AG20443 (cell line): ENCODE data around the gene SLC25A1.
"Not testable (repeated sequence)": the region's sequence is repeated elsewhere in the genome, so short reads cannot be mapped to it uniquely, and the experiment has no call there.

Source experiments
- DNase-seq: peaks from one replicate; pipeline ENCODE4 v3.0.0; 2012; ENCODE audit warnings: low spot score, mixed read lengths

The SLC25A1 gene

DNA sequence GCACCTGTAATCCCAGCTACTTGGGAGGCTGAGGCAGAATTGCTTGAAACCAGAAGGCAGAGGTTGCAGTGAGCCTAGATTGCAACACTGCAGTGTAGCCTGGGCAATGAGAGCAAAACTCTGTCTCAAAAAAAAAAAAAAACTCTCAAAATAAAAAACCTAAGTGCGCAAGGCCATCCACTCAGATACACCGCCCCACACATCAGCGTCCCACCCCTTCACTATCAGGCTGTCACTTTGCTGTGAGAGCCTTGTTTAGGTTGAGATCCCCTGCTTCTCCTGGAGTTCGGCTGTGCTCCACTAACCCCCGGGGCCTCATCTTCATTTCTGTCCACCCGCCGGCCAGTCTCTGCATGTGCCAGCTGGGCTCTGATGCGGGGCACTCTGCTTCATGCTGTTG is 12.1 kb downstream of the SLC25A1 start:
- no peak for DNase-seq

DNA sequence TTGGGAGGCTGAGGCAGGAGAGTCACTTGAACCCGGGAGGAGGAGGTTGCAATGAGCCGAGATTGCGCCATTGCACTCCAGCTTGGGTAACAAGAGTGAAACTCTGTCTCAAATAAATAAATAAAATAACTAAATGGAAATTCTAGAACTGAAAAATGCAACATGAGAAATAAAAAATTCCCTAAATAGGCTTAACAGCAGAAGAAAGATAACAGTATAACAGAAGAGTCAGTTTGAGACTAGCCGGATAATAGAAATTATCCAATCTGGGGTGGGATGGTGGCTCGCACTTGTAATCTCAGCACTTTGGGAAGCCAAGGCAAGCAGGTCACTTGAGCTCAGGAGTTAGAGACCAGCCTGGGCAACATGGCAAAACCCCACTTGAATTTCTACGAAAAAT is 14.1 kb downstream of the SLC25A1 start:
- no peak for DNase-seq

DNA sequence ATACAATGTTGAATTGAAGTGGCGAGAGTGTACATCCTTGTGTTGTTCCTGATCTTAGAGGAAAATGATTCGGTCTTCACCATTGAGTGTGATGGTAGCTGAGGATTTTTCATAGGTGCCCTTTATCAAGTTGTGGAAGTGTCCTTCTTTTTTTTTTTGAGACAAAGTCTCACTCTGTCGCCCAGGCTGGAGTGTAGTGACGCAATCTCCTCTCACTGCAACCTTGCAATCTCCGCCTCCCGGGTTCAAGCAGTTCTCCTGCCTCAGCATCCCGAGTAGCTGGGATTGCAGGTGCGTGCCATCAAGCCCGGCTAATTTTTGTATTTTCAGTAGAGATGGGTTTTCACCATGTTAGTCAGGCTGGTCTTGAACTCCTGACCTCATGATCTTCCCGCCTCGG is 19.9 kb downstream of the SLC25A1 start:
- not testable (repeated sequence) for DNase-seq

DNA sequence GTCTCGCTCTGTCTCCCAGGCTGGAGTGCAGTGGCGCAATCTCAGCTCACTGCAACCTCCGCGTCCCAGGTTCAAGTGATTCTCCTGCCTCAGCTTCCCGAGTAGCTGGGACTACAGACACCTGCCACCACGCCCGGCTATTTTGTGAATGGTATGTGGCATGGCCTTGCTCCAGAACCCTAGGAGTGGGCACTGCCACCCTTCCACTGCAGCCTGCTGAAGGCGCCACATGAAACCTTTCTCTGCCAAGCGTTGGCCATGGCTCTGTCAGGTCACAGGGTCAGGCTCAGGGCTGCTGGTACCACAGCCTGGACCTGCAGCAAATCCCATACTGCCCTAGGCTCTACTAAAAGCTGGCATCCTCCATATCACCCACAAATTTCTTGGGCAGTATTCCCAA is 22.4 kb downstream of the SLC25A1 start:
- DNase-seq, result not testable (repeated sequence)

DNA sequence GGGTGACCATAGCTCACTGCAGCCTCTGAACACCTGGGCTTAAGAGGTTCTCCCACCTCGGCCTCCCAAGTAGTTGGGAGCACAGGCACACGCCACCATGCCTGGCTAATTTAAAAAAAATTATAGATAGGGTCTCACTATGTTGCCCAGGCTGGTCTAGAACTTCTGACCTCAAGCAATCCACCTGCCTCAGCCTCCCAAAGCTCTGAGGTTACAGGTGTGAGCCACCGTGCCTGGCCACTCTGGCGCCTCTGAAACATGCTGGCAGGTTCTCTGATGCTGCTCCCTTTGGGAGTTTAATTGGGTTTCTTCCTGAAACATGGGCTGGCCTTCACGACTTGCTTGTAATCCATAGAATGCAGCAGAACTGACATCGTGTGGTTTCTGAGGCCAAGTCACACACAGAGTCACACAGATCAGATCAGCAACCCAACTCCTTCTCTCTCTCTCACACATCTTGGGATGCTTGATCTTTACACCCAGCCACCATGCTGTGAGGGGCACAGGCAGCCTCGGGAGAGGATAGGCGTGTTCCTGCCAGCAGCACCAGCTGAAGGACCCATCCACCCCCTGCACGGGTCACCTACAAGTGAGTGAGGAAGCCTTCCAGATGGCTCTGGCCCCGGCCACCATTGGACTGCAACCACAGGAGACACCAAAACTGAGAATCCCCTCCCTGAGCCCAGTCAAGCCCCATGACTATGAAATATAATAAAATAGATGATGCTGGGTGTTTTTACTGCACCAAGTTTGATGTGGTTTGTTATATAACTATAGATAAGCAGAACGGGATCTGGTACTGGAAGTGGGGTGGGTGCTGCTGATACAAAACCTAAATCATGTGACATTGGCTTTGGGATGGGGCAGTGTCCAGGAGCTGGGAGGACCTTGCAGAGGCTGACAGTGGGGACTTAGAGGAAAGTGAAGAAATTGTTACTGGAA is 25.3 kb downstream of the SLC25A1 start:
- DNase-seq, result no peak

DNA sequence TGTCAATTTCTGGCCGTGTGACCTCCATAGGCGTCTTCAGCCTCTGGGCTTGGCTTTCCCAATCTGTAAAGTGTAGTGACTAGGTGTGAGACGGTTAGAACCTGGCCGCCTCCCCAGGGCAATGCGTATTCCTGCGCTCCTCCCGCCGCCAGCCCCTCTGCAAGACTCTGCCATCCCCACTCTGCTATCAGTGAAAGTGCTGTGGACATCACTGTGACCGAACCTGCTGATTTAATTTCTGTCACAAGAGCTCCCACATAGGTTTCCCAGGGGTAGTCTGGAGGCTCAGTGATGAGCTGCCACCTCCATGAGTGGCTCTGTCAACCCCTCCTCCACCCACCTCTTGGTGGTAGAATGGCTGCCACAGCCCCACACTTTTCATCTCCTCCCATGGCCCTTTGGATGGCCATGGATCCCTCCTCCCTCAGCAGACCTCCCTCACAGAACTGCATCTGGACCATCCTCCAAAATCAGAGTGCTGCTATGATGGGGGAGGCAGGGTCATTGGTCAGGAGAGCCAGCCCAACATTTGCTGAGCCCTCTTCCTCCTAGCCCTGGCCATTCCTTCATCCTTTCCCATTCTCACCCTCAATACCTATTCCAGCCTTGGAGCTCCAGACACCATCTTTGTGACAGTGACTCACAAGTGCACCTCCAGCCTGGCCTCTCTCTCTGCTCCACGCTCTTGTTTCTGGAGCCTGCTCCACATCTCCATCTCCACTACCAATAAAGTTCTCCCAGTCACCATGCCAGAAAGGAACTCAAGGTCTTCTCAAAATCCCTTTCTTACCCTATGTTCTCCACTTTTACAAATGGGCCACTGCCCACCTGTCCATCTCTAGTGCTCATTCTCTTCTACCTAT is 27.0 kb downstream of the SLC25A1 start:
- no peak for DNase-seq

DNA sequence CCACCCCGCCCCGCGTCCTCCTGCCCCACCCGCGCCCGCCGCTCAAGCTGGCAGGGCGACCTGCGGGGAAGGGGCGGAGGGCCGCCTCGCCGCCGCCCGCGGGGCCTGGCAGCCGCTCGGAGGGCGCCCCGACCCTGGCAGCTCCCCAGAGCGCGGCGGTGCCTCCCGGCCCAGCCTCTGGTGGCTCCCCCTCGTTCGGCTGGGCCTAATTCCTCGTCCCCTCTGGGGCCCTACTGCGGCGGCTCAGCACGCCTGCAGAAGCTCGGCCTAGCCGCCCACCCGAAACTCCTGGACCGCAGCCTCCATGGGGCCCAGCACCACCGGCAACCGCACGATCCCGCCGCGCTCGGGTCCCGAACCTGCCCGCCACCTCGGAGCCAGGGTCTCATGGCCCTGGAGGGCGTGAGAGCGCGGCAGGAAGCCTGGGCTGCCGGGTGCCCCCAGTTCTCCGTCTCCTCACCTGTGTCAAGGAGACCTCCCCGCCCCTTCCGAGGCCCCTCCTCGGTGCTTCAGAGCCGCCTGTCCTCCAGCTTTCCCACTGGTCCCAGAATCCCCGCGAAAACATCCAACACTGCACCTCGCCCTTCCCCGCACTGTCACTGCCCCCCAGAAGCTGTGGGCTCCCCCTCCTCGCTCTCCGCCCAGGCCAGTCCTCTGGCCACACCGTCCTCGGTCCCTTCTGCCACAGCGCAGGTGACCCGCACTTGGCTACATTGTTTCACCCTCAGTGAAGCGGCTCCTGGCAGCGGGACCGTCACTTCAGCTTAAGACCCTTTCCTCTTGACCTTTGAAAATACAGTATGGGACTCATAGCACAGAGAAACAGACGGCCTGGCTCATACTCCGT is 27.8 kb downstream of the SLC25A1 start:
- DNase-seq, result no peak

DNA sequence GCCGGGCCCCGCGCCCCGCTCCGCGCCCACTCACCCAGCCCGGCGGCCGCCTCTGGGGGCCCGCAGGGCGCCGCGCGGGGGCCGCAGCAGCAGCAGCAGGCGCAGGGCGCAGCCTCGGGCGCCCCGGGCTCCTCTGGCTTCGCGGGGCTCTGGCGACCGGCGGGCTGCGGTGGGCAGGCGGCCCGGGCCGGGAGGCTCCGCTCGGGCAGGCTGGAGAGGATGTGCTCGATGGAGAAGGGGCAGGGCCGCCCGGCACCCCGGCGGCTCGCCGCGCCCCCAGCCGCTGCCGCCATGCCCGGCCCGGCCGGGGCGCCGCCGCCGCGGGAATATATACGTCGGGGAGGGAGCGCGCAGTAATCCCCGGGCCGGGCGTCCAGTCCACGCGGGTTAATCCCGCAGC is 28.5 kb downstream of the SLC25A1 start, which contains the start of gene GSC2:
Gene GSC2 (minus strand): TSS at position 302 of the 400 bp plus-strand sequence. CDS start 9 bp downstream, at position 293.
- no peak for DNase-seq

DNA sequence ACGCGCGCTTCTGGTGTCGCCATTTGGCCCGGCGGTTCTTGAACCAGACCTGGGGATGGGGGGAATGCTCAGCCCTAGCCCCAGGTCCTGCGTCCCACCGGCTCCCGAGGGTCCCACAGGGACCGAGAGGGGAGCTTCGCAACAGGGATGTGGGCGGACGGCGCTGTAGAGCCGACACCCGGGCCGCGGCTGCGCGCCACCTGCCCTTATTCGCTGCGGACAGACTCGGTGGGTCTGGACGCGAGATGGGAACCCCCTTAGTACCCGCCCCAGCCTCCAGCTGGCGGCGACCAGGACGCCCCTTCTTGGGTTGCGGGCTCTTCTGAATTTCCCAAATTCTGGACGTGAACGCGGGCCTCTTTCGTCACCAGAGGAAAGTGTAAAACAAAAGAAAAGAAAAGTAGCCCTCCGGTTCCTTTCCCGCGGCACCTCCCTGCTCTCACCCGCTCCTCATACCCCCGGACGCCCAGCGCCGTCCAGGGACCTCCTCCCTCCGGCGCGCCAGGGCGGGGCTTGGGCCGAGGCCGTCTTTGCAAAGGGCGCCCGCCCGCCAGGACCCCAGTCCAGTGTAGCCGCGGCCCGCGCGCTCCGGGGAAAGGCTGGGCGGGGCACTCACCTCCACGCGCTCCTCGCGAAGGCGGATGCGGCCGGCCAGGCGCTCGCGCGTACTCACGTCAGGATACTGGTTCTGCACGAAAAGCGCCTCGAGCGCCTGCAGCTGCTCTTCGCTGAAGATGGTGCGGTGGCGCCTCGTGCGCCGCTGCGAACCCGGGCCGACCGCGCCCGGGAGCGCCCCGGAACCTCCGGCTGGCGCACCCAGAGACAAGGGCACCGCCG is 29.3 kb downstream of the SLC25A1 start:
- no peak for DNase-seq

DNA sequence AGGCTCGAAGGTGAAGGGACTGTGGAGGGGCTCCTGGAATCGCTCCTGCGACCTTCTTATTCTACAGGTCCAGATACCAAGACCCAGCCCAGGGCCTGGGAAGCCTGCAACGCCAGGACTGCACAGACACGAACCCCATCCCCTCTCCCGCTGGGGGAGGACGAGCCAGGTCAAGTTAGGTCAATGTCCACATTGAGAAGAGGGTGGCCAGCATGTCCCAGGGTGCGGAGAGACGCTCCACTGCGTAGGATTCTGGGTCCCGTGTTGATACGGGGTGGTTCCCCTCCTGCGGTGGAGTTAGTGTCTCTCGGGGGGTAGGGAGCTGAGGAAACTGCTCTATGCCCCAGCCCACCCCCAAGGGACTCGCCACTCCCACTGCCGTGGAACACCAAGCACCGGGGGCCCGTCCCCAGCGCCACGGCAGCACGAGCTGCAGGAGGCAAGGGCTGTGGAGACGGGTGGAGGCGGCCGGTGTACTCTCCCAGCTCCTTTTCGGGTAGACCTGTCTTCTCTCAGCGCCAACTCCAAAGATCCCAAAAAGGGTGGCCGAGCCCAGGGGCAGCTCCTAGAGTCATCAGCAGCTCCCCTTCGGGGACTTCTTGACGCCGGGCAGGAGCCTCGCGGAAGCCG is 30.0 kb downstream of the SLC25A1 start:
- DNase-seq, result no peak

DNA sequence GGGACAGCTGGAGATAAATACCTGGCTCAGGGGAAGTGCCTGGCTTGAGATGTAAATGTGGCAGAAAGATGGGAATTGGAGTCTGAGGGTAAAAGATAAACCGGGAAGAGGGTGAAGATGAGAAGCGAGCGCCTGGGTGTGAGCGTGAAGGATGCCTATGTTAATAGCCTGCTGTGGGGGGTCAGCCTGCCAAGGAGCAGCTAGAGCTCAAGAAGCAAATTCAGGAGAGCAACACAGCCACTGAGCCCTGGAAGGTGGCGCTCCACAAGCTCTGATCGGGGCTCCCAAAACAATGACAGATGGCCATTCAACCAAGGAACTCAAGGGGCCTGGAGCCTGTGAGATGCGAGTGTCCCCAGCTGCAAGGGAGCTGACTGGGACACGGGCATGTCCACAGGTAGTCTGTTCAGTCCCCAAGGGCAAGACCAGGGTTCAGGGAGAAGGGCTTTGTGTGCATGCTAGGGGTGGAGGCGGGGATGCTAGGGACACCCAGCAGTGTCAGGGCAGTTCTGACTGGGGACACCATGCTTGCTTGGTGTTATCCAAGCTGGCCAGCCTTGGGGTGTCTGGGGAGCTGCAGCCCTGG is 31.2 kb downstream of the SLC25A1 start:
- DNase-seq, result no peak

DNA sequence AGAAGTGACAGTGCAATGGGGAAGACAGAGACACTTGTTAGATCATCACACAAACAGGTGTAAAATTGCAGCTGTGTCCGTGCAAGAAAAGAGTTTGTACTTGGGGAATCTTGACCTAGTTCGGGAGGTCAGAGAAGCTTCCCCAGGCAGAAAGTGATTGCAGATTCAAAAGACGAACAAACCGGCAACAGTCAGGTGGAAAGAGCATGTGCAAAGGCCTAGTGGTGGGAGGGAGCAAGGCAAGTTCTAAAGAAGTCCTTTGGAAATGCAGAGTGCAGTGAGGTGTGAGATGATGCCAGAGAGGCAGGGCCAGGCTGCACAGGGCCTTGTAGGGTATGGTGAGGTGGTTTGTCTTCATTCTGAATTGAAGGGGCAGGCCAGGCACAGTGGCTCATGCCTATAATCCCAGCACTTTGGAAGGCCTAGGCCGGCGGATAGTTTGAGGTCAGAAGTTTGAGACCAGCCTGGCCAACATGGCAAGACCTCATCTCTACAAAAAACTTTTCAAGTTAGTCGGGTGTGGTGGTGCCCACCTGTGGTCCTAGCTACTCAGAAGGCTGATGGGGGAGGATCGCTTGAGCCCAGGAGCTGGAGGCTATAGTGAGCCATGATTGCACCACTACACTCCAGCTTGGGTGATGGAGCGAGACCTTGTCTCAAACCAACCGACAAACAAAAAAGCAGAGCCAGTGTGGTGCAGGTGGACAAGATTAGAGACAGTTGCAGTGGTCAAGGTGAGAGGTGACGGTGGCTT is 32.1 kb downstream of the SLC25A1 start:
- DNase-seq, result no peak

DNA sequence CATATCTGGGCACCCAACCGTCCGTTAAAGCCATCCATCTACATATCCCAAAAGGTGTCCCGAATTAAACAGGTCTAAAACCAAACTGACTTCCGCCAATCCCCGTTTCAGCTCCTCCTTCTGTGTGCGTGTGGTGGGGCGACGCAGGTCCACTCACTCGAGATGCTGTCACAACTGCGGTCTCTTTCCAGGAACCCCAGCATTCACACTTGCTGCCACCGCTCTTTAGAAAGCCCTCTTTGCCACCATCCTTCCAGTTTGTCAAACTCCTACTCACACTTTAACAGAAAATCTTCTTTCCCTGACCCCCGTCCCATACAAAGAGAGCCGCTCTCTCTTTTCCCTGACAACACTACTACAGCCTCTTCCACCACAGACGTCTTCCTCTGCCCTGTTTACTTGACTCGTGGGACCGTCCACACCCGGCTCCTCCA is 34.6 kb downstream of the SLC25A1 start:
- peak; percentile 52 for DNase-seq

DNA sequence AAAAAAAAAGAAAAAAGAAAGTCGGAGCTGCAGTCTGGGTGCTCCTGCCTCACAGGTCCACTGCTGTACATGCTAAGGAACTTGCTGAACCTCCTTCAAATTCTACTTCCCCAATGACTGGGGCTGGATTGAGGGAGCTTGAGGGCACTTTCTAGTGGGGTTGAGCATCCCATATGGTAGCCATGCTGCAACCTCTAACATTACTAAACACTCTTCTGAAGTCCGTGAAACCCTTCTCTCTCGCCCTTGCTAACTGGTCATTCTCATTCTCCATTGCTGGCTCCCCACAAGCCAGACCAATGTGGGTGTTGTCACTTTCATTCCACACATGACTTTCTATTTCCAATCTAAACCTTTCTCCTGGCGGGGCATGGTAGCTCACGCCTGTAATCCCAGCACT is 35.3 kb downstream of the SLC25A1 start:
- DNase-seq, result no peak

DNA sequence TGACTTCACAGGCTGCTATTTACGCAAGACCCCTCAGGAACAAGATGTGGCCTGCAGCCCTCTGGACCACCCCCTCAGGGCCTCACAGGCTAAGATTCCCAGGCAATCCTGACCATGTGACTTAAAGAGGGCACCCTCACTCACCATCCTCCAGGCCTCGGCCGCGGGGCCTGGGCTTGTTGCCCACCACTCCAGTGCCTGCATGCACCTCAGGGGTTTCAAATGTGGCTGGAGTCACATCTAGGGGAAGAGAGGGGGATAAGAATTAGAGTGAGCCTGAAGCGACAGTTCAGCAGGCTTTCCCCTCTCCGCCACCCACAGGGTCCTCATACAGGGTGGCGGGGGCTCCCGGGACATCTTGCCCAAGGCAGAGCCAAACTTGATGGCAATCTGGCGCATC is 36.1 kb downstream of the SLC25A1 start:
- no peak for DNase-seq

DNA sequence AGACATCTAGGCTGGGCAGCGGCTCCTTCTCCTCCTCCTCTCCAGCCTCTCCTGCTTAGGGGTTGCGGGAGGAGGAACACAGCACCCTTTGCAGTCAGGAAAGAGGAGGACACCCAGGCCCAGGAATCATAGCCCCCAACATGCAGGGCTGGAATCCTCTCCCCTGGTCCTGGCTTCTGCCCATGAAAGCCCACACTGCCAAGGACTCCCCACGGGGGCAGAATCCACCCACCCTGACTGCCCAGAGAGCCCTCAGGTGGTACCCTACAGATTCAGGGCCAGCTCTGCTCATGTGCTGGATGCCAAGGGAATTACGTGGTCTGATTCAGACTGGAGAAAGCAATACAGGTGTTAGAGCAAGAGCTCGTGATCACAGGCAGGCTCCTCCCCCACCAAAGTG is 38.6 kb downstream of the SLC25A1 start:
- DNase-seq, result no peak

DNA sequence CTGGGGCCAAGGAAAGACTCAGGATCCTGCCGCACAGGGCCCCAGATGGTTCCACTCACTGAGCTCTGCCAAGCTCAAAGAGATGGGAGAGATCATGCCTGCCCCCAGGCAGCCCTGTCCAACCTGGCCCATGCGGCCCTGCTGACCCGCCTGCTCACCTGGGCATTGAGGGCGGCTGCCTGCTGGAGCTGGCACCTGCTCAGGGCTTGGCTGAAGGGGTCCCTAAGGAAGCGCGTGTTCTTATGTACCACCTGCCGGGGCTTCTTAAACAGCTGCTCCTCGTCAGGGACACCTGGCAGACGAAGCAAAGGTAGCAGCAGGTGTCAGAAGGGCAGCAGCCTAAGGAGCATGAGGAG is 39.6 kb downstream of the SLC25A1 start:
- no peak for DNase-seq

DNA sequence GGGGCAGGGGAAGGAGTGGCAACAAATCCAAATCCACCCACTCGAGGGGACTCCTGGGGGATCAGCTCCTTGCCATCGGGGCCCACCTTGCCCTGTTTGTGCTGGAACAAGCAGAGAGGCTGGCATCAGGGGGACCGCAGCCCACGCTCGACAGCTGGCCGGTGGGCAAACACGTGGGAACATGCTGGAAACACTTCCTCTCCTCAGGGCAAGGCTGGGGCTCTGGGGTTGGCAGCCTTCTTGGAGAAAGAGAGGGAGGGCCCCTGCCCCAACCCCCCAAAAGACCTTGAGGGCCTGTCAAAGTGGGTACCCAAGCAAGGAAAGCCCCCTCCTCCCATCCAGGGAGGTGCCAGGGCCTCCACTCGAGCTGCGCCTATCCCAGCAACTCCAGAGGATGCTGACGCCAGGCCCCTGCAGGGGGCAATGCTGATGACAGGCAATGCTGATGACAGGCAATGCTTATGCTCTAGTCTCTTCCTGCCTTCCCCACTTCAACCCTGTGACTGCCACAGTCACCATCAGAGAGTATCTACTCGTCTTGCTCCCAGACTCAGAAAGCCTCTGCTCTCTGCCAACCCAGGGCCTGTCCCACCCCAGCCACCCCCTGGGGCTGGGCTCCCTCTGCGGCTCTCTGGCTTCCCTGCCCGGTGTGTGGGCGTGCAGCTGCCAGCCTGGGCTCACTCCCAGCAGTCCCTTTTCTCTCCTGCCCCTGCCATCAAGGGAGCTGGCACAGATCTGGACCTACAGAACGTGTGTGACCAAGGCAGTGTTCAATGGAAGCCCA is 40.1 kb downstream of the SLC25A1 start:
- no peak for DNase-seq
